Left forelimb (tissue), 1 donor: ENCODE results near the gene DRICH1.
"Not testable (repeated sequence)": the region's sequence is repeated elsewhere in the genome, so short reads cannot be mapped to it uniquely, and the experiment has no call there.

ENCODE experiments used
- DNase-seq: peaks from one replicate; pipeline ENCODE4 v3.0.0-alpha.2; 2018; ENCODE audit warnings: low spot score

The DRICH1 gene

GRCh38 chr22:23598805-23599518, 33.2 kb downstream of the DRICH1 start:
- no peak for DNase-seq

- DNase-seq = not testable (repeated sequence)
Measured at GRCh38 chr22:23597576-23598268, 34.4 kb downstream of the DRICH1 start.

- not testable (repeated sequence) for DNase-seq
Measured at GRCh38 chr22:23595904-23596303, 36.2 kb downstream of the DRICH1 start.

- no peak for DNase-seq
Measured at GRCh38 chr22:23591846-23592245, 40.3 kb downstream of the DRICH1 start.

GRCh38 chr22:23591201-23591791, 40.8 kb downstream of the DRICH1 start:
- no peak for DNase-seq

- no peak for DNase-seq
Measured at GRCh38 chr22:23583836-23584235, 48.3 kb downstream of the DRICH1 start.

GRCh38 chr22:23583153-23583552, 49.0 kb downstream of the DRICH1 start:
- no peak for DNase-seq

- no peak for DNase-seq
Measured at GRCh38 chr22:23581260-23581650, 50.9 kb downstream of the DRICH1 start.

- DNase-seq = no peak
Measured at GRCh38 chr22:23580576-23581259, 51.4 kb downstream of the DRICH1 start.

GRCh38 chr22:23579870-23580575, 52.1 kb downstream of the DRICH1 start, which contains the start of gene IGLL1:
TSS of gene IGLL1 (minus strand) at chr22:23580290. CDS start at chr22:23580190, 100 bp downstream.
- DNase-seq = no peak

GRCh38 chr22:23579280-23579679, 52.8 kb downstream of the DRICH1 start:
- DNase-seq = no peak

- no peak for DNase-seq
Measured at GRCh38 chr22:23578306-23578705, 53.8 kb downstream of the DRICH1 start.

- DNase-seq = no peak
Measured at GRCh38 chr22:23576681-23577080, 55.4 kb downstream of the DRICH1 start.

- no peak for DNase-seq
Measured at GRCh38 chr22:23575601-23576000, 56.5 kb downstream of the DRICH1 start.

GRCh38 chr22:23574877-23575276, 57.2 kb downstream of the DRICH1 start:
- no peak for DNase-seq

- no peak for DNase-seq
Measured at GRCh38 chr22:23574371-23574811, 57.7 kb downstream of the DRICH1 start.

GRCh38 chr22:23573701-23574235, 58.4 kb downstream of the DRICH1 start:
- not testable (repeated sequence) for DNase-seq

- not testable (repeated sequence) for DNase-seq
Measured at GRCh38 chr22:23573106-23573505, 59.0 kb downstream of the DRICH1 start.

GRCh38 chr22:23571486-23571885, 60.6 kb downstream of the DRICH1 start:
- DNase-seq = no peak

- no peak for DNase-seq
Measured at GRCh38 chr22:23570681-23571080, 61.4 kb downstream of the DRICH1 start.

GRCh38 chr22:23569716-23570115, 62.4 kb downstream of the DRICH1 start:
- DNase-seq = no peak
